Muscle layer of colon (tissue), 2 donors: ENCODE results near the gene LRCOL1.

Experiments
- H3K27ac ChIP-seq: one replicate; pipeline ENCODE4 v1.7.0; 2013; ENCODE audit warnings: low read depth, mild to moderate bottlenecking, low read length, moderate library complexity
- H3K27me3 ChIP-seq, 2 donors: one replicate each; pipeline ENCODE4 v1.7.0; 2013; ENCODE audit warnings: low read length in 2 of 2, mild to moderate bottlenecking in 2 of 2; ENCODE audit not compliant: insufficient read depth in 2 of 2, control insufficient read depth in 1 of 2
- H3K36me3 ChIP-seq: one replicate; pipeline ENCODE4 v1.7.0; 2013; ENCODE audit warnings: mild to moderate bottlenecking, low read length; ENCODE audit not compliant: insufficient read depth
- H3K4me1 ChIP-seq: one replicate; pipeline ENCODE4 v1.7.0; 2013; ENCODE audit warnings: mild to moderate bottlenecking, low read length; ENCODE audit not compliant: insufficient read depth
- H3K4me3 ChIP-seq, 2 donors: one replicate each; pipeline ENCODE4 v1.7.0; 2013; ENCODE audit warnings: low read length in 2 of 2, low read depth in 1 of 2, mild to moderate bottlenecking in 1 of 2, moderate library complexity in 1 of 2
- H3K9ac ChIP-seq: one replicate; pipeline ENCODE4 v1.7.0; 2013; ENCODE audit warnings: low read length
- H3K9me3 ChIP-seq: one replicate; pipeline ENCODE4 v1.7.0; 2013; ENCODE audit warnings: mild to moderate bottlenecking, low read length
- donor health status: abdominal sarcoma.
- donor health status: Adenocarcinoma of cecum.

Gene LRCOL1

DNA sequence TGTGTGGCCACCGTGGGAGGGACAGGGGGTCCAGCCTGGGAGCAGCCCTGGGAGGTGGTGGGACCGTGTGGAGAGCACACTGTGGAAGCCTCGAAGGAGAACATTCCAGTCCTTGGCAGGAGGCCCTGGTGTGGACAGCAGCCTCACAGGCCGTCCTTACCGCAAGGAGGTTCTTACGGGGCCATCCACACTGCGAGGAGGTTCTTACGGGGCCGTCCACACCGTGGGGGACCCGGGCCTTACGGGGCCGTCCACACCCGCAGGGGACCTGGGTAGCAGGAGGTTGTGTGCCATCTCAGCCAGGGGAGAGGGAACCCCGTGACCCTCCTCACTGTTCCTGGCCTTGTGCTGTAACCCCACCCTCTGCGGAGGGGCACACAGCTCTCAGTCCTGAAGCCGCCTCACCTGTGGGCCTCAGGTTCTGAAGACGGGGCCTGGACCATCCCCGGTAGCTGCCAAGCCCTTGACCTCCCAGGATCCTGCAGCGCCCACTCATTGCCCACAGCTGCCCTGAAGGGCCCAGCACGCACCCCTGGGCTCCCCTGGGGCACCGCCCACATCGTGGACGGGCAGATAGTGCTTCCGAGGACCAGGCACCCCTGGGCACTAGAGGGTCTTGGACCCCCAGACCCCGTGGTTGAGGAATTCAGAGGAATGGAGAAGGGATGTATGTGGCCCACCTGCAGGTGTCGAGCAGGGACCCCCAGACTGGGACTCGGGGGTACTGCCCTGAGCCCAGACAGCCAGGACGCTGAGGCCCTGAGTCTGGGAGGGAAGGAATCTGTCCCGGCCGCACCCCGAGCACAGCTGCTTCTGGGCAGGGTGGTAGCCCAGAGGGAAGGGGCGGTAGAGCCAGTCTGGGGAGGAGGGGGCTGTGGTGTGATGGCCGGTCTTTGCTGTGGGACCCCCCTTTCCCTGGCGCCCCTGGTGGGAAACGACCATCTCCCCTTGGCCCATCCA, 37.3 kb downstream of the LRCOL1 start:
- no peak overlapping the region for H3K27ac ChIP-seq
- no peaks in the 10 kb centered on the region for H3K4me1 ChIP-seq
- H3K9me3 ChIP-seq, result no peaks in the 10 kb centered on the region

DNA sequence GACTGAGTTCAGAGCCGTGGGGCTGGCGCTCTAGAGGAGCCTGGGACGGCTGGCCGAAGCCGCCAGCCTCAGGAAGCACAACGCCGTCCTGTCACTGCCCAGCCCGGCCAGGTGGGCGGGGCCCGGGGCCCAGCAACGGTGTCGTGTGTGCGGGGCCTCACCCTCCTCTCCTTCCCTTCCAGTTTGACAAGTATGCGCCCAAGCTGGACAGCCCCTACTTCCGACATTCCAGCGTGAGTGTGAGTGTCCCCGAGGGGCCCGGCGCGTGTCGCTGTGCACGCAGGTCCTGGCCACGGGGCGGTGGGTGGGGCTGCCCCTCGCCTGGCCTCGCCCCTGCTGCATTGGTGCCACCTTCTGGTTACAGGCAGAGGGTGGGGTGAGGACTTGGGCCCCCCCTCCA, 38.3 kb downstream of the LRCOL1 start:
- H3K9me3 ChIP-seq, result no peaks in the 10 kb centered on the region
- H3K36me3 ChIP-seq, result no peaks in the 10 kb centered on the region
- H3K27ac ChIP-seq, result no peak overlapping the region
- H3K9ac ChIP-seq, result no peak overlapping the region
- H3K4me3 ChIP-seq, result no peak overlapping the region
- H3K27me3 ChIP-seq, result no peaks in the 10 kb centered on the region
- H3K4me1 ChIP-seq, result no peaks in the 10 kb centered on the region

More for the DNA sequence above, 37.3 kb downstream of the LRCOL1 start:
- no peaks in the 10 kb centered on the region for H3K27me3 ChIP-seq
- H3K9ac ChIP-seq, result no peak overlapping the region
- H3K36me3 ChIP-seq, result peaks cover 5% of the 10 kb centered on the region
- no peak overlapping the region for H3K4me3 ChIP-seq

GRCh38 chr12:132571598-132571997, 38.8 kb downstream of the LRCOL1 start:
- Histone ChIP-seq H3K4me1 (no peaks in the 10 kb centered on the region), H3K27ac (no peak overlapping the region), H3K27me3 (no peaks in the 10 kb centered on the region), H3K36me3 (no peaks in the 10 kb centered on the region), H3K9ac (no peak overlapping the region), H3K4me3 (no peak overlapping the region), H3K9me3 (no peaks in the 10 kb centered on the region)

DNA sequence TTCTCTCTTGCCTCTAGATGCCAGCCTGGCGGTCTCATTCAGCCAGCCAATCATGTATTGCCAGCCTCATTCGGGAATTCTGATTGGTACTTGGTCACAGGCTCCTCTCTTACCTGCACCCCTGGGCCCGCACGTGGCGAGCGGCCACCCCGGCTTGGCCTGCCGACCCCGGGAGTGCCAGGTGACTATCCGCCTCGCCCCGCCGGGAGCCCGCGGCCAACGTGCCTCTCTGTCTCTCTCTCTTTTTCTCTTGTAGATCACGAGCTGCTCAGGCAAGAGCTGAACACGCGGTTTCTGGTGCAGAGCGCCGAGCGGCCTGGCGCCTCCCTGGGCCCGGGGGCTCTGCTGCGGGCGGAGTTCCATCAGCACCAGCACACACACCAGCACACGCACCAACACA, 39.3 kb downstream of the LRCOL1 start:
- Histone ChIP-seq H3K36me3 (no peaks in the 10 kb centered on the region), H3K9me3 (no peaks in the 10 kb centered on the region), H3K9ac (no peak overlapping the region), H3K27me3 (no peaks in the 10 kb centered on the region), H3K4me3 (no peak overlapping the region), H3K27ac (no peak overlapping the region), H3K4me1 (no peaks in the 10 kb centered on the region)

- Histone ChIP-seq H3K9me3 (no peaks in the 10 kb centered on the region), H3K4me1 (no peaks in the 10 kb centered on the region), H3K27me3 (no peaks in the 10 kb centered on the region), H3K9ac (no peak overlapping the region), H3K36me3 (no peaks in the 10 kb centered on the region), H3K27ac (no peak overlapping the region), H3K4me3 (no peak overlapping the region)
Measured at GRCh38 chr12:132570635-132571034, 39.7 kb downstream of the LRCOL1 start.

DNA sequence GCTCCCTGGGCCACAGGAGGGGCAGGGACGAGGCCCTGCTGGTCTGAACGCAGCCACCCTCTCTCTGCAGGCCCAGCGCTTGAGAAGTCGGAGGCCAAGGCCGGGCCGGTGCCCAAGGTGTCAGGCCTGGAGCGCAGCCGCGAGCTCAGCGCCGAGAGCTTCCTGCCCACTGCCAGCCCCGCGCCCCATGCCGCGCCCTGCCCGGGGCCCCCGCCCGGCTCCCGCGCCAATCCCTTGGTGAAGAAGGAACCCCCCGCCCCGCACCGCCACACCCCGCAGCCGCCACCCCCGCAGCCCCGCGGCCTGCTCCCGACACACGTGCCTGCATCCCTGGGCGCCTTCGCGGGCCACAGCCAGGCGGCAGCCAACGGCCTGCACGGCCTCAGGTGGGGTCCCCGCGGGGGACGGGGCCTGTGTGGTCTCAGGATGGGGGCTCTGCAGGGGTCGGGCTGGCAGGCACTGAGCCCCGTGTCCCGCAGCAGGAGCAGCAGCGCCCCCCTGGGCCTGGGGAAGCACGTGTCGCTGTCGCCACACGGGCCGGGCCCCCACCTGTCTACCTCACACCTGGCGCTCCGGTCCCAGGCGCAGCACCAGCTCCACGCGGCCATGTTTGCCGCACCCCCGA, 40.4 kb downstream of the LRCOL1 start:
- H3K36me3 ChIP-seq, result no peaks in the 10 kb centered on the region
- no peaks in the 10 kb centered on the region for H3K4me1 ChIP-seq
- no peaks in the 10 kb centered on the region for H3K9me3 ChIP-seq
- no peak overlapping the region for H3K27ac ChIP-seq
- no peaks in the 10 kb centered on the region for H3K27me3 ChIP-seq
- no peak overlapping the region for H3K9ac ChIP-seq
- H3K4me3 ChIP-seq, result no peak overlapping the region

DNA sequence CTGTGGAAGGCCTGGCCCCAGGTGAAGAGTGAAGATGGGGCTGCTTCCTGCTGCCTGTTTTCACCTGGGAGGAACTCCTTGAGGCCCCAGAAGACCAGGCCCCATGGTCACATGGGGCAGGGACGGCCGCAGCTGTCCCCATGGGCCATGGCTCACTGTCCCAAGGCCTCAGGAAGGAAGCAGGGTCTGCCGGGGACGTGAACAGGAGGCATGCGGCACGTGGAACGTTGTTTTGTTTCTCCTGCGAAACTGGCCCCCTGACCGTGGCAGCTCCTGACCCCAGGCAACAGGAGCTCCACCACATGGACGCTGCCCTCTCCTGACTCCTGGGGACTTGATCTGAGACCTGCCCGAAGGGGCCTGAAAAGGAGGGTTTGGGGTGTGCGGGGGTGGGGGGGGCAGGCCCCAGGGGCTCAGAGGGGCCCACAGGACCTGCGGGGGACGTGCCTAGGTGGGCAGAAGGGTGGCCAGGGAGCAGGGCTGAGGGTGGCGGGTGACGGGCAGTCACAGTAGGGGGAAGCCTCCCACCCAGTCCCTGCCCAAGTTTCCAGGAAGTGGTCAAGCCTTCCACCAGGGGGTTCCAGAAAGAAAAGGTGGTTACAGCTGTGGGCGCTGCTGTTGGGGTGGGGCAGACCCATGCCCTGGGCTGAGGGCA, 41.4 kb downstream of the LRCOL1 start:
- Histone ChIP-seq H3K27me3 (no peaks in the 10 kb centered on the region), H3K4me1 (no peaks in the 10 kb centered on the region), H3K4me3 (no peak overlapping the region), H3K9me3 (no peaks in the 10 kb centered on the region), H3K27ac (no peak overlapping the region), H3K36me3 (no peaks in the 10 kb centered on the region), H3K9ac (no peak overlapping the region)

- H3K4me3 ChIP-seq, result no peak overlapping the region
- no peaks in the 10 kb centered on the region for H3K36me3 ChIP-seq
- H3K27ac ChIP-seq, result no peak overlapping the region
- H3K4me1 ChIP-seq, result no peaks in the 10 kb centered on the region
- no peaks in the 10 kb centered on the region for H3K27me3 ChIP-seq
- H3K9ac ChIP-seq, result no peak overlapping the region
- no peaks in the 10 kb centered on the region for H3K9me3 ChIP-seq
Measured at GRCh38 chr12:132568301-132568700, 42.1 kb downstream of the LRCOL1 start.

GRCh38 chr12:132566516-132567131, 43.8 kb downstream of the LRCOL1 start:
- H3K4me1 ChIP-seq, result no peaks in the 10 kb centered on the region
- no peaks in the 10 kb centered on the region for H3K9me3 ChIP-seq
- H3K36me3 ChIP-seq, result no peaks in the 10 kb centered on the region
- H3K4me3 ChIP-seq, result no peak overlapping the region
- H3K9ac ChIP-seq, result no peak overlapping the region
- no peaks in the 10 kb centered on the region for H3K27me3 ChIP-seq
- no peak overlapping the region for H3K27ac ChIP-seq

GRCh38 chr12:132565365-132565764, 45.0 kb downstream of the LRCOL1 start:
- no peak overlapping the region for H3K9ac ChIP-seq
- peaks cover 6% of the 10 kb centered on the region for H3K4me1 ChIP-seq
- no peaks in the 10 kb centered on the region for H3K36me3 ChIP-seq
- no peak overlapping the region for H3K4me3 ChIP-seq
- H3K27ac ChIP-seq, result no peak overlapping the region
- no peaks in the 10 kb centered on the region for H3K27me3 ChIP-seq
- no peaks in the 10 kb centered on the region for H3K9me3 ChIP-seq

DNA sequence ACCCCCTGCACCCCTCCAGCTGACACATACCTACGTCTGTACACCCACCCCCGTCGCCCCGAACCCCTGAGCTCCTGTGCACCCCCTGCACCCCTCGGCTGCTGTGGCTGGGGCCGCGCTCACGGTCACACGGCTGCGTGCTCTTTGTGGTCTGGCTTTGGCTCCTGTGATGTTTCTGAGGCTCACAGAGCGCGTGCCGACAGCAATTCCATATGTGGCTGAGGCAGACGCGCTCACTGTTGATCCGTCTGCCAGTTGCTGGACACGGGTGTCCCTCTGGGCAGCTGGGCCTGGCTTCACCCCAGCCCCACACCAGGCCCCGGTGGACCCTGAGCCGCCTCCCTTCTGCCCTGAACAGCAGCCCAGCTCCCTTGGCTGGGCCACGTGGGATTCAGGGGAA, 46.5 kb downstream of the LRCOL1 start:
- Histone ChIP-seq H3K36me3 (no peaks in the 10 kb centered on the region), H3K9ac (no peak overlapping the region), H3K4me1 (peaks cover 6% of the 10 kb centered on the region), H3K9me3 (no peaks in the 10 kb centered on the region), H3K27me3 (no peaks in the 10 kb centered on the region), H3K27ac (no peak overlapping the region), H3K4me3 (no peak overlapping the region)
